RCC 7860 (cell line): Measurements from ENCODE around the gene NLN.
"Not testable (repeated sequence)": the region's sequence is repeated elsewhere in the genome, so short reads cannot be mapped to it uniquely, and the experiment has no call there.

Experiments used
- DNase-seq: peaks from one replicate; pipeline ENCODE4 v3.0.0-alpha.2; 2015; ENCODE audit warnings: low spot score
- FAIRE-seq: peaks from 2 replicates; lab custom pipeline; 2012; peaks lifted over from hg19 to GRCh38; lab: Jason Lieb, UNC

NLN gene

GRCh38 chr5:65866837-65867521 is 145.0 kb downstream of the NLN start:
- DNase-seq: no peak
- no peak for FAIRE-seq

- FAIRE-seq (no peak), DNase-seq (no peak)
Observed at GRCh38 chr5:65867542-65868195, 145.7 kb downstream of the NLN start.

GRCh38 chr5:65868509-65868908 is 146.5 kb downstream of the NLN start:
- FAIRE-seq (no peak), DNase-seq (no peak)

GRCh38 chr5:65871182-65871581 is 149.2 kb downstream of the NLN start:
- FAIRE-seq: peak; percentile 38
- DNase-seq: peak; percentile 77

GRCh38 chr5:65871776-65872175 is 149.8 kb downstream of the NLN start:
- not testable (repeated sequence) for FAIRE-seq, DNase-seq

DNA sequence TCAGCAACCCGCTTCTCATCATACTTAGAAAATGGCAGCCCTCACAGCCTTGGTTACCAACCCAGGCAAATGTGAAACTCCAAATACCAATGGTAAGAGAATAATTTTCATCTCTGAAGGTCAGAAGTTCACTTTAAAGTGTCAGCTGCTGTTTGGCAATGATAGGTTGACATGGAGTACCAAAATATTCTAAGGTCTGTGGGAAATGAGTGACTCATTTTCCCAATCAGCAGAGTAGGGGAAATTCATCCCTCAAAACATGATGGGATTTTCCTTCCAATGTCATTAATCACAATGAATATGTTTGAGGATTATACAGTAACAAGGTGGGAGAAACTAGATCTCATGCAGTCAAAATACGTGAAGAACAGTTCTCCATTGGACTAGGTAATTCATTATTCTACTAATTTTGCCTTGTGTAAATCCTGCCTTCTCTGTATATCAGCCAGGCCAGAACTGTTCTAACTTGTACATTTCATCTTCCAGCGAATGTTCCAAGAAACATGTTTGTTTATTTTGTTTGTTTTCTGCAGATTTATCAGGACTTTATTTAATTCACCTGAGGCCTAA is 151.3 kb downstream of the NLN start:
- FAIRE-seq (peak; percentile 63), DNase-seq (peak; percentile 62)

DNA sequence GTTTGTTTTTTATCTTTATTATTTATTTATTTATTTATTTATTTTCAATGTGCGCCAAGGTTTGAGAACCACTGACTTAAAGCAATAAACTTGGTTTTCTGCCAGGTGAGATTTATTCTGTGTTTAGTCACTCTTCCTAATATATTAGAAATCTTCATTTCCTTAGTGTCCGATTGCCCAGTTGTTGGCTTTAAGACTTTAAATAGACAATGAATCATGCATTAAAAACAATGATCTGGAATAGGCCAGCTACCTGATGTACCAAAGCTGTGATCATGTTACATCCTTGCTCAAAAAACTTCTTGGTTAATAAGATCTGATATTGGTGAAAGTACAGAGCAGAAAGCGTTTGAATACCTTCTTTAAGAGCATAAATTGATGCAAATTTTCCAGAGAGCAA is 152.2 kb downstream of the NLN start:
- DNase-seq (peak; percentile 21), FAIRE-seq (peak; percentile 27)

- no peak for FAIRE-seq
- no peak for DNase-seq
Observed at GRCh38 chr5:65876496-65876895, 154.5 kb downstream of the NLN start.

GRCh38 chr5:65876970-65877369 is 155.0 kb downstream of the NLN start:
- no peak for DNase-seq
- no peak for FAIRE-seq
